Retinal pigment epithelial cell (primary cell): ENCODE measurements around the gene WBP11.

Experiments used
- DNase-seq: peaks from one replicate; pipeline ENCODE4 v3.0.0-alpha.2; 2010; ENCODE audit warnings: low read depth
- H3K4me3 ChIP-seq: 2 replicates; pipeline ENCODE4 v1.5.1; 2011; ENCODE audit warnings: mild to moderate bottlenecking, low read length, control low read depth, moderate library complexity
- TF ChIP-seq, protein P1 (sequence below): conservative IDR thresholded peaks from 2 replicates; pipeline ENCODE4 v1.5.1; 2011; ENCODE audit warnings: low read depth, low read length, control low read depth, inconsistent platforms

WBP11 gene

DNA sequence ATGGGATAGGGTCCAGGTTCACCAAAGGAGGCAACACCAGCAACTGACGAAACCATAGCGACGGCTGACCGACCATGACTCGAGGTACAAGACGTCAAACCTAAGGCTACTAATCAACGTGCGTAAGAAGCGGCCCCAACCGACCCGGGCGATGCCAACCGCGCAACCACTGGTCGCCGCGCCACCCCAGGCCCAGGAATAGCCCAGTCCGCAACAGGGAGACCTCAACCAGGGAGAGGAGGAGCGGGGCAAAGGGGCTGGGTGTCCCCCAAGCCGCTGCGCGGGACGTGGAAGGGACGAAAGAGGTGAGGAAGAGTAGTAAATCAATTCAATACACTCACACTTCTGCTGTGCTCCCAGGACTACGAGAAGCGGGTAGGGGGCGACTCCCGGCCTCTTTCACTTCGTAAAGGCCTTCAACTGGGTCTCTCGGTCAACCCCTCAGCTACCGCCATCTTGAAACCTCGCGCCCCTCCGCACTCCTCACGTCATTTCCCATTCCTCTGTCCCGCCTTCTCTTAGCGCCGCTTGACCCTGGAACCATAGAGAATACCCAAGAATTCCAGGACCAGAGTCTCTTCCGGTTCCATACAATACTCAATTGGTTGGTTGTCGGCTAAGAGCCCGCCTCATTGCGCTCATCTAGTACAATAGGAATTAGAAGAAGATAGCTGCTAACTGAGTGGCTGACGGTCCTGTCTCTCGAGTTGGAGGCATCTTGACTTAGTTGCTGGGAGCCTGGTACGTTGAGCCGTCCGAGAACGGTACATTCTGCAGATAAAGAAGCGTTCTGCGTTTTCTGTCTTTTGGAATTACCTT, at the start of gene WBP11, which contains the start of gene C12orf60:
TSS of gene WBP11 (minus strand) at position 468 of the 819 bp plus-strand sequence. CDS start 2,095 bp downstream, outside the sequence.
TSS of gene C12orf60 (plus strand) at position 660 of the 819 bp plus-strand sequence. CDS start 19,266 bp downstream, outside the sequence.
- peak within 1 kb of the TSS; percentile 96 for H3K4me3 ChIP-seq
- peak; percentile 97 for DNase-seq
- TF ChIP-seq, protein P1, sequence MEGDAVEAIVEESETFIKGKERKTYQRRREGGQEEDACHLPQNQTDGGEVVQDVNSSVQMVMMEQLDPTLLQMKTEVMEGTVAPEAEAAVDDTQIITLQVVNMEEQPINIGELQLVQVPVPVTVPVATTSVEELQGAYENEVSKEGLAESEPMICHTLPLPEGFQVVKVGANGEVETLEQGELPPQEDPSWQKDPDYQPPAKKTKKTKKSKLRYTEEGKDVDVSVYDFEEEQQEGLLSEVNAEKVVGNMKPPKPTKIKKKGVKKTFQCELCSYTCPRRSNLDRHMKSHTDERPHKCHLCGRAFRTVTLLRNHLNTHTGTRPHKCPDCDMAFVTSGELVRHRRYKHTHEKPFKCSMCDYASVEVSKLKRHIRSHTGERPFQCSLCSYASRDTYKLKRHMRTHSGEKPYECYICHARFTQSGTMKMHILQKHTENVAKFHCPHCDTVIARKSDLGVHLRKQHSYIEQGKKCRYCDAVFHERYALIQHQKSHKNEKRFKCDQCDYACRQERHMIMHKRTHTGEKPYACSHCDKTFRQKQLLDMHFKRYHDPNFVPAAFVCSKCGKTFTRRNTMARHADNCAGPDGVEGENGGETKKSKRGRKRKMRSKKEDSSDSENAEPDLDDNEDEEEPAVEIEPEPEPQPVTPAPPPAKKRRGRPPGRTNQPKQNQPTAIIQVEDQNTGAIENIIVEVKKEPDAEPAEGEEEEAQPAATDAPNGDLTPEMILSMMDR, result no peak

DNA sequence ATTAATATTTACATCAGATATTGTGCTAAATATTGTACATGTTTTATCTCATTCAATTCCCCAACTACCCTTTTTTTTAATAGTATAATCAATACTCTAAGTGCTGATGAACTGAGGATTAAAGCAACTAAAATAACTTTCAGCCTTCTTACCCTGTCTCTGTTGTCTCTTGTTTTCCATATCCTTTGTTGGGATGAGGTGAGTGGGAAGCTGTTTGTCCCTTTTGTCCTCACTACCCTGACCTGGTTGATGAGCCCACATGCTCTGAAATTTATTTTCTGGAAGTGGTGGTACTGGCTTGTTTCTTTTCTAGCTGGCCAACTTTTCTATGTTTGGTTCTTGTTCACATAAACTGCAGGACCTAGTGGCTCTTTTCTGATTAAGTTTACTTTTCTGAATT, 49.6 kb upstream of the WBP11 start:
- TF ChIP-seq, protein P1, result no peak
- no peak overlapping the region for H3K4me3 ChIP-seq
- DNase-seq, result no peak

DNA sequence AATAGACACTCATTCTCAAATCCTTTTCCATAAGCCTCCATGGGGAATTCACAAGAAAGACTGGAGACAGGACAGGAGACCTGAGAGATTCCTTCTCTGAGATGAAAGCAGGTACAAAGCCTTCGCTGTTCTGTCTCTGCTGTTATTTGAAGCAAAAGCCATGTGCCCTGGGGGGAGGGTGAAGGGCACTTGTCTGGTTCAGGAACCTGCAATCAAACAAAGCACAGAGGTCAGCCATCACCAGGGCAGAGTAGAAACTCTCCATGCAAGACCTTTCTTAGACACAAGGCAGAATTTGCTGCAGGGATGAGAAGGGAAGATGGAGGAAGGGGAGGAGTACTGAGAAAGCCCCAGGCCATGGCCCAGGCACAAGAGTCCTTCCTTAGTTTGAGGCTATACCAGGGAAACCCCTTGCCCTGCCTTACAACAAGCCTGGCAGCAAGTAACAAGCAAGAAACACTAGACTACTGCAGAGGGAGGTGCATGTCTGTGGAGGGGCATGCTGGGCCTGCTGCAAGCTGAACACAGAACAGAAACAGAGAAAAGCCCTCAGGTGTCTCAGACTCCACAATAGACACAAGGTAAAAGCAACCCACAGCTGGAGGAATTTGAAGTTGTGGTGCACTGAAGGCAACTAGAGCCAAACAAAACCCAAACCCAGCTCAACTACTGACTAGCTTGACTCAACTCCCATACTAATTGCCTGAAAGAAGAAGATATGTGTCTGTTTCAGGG, 47.8 kb upstream of the WBP11 start:
- H3K4me3 ChIP-seq, result no peak overlapping the region
- TF ChIP-seq, protein P1, result no peak
- DNase-seq, result no peak

DNA sequence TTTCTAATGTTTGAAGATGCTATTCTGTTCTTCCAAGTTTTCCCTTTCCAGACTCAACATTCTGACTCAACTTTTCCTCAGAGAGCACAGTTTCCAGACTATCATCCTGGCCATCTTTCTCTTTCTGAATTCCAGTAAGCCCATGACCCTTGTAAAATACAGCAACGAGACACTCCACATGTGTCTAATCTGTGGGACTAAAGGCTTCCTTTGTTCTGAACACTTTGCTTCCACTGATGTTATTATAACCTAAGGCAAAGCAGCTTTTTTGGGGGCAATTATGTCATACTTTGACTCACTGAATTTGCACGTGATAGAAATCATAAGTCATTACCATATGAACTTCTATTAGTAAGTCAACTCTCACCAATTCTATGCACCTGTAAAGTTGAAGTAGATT, 46.4 kb upstream of the WBP11 start:
- no peak for DNase-seq
- no peak overlapping the region for H3K4me3 ChIP-seq
- TF ChIP-seq, protein P1, result no peak

DNA sequence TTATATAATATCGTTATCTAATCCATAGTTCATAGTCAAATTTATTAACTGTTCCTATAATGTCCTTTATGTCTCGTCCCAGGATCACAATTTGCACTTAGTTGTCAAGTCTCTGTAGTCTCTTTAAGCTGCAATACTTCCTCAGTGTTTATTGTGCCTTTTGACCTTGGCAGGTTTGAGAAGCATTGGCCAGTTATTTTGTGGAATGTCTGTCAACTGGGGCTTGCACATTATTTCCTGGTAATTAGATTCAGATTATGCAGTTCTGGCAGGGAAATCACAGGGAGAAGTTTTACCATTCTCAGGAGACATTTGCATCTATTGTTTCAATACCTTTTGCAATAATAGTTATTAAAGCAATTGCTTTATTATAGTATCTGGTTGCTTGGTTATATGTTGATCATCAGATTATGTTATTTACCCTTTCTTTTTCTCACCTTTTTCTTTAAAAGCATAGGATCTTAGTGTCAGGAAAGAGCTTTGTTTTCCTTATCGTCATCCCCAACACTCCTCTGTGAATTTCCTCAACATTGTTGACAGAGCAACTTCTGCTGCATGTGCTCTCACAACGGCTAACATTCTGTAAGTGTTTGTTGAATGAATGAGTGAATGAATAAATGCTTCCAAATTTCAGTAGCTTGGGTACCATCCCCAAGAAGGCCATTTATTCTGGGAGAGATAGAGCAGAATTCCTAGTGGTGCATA, 43.8 kb upstream of the WBP11 start:
- no peak overlapping the region for H3K4me3 ChIP-seq
- TF ChIP-seq, protein P1, result no peak
- no peak for DNase-seq

DNA sequence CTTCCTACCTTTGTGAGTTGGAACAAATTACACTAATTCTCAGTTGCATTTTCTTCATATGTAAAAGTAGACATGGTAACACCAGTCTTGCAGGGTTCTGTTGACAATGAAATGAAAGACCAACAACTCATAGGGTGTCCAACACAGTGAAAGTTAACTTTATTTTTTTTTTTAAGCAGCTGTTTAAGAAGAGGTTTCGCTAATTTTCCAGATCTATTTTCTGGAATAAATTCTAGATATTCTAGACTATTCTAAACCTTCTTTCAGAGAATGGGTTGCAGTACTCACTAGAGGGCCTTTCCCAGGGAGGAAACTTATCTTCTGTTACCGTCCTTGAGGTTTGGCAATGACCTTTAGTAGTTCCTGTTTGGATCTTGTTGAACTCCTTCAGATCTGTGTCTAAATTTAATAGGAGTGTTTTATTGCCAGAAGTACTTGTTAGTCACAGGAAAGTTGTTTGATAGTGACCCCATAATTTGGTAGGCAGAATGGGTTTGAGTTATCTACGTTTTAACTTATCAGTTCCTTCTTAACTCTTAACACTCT, 42.8 kb upstream of the WBP11 start:
- TF ChIP-seq, protein P1, result no peak
- no peak overlapping the region for H3K4me3 ChIP-seq
- no peak for DNase-seq
